Measurements from ENCODE around the gene SOD1. TPM values are rescaled to one million over a fixed set of nuclear protein-coding genes. Genes with fewer than 3 reads are reported as not detected.

SOD1 gene
- total RNA-seq, 1 experiment from 2014 or later: 227 TPM

- Histone ChIP-seq H3K4me1 (peaks cover 16% of the 10 kb centered on the region), H3K9me3 (no peaks in the 10 kb centered on the region), H3K36me3 (ENCODE audit: control insufficient read depth, insufficient read depth, low read length) (no peaks in the 10 kb centered on the region), H3K4me3 (ENCODE audit: low read depth, low read length) (no peak overlapping the region), H3K27me3 (replicated peaks; ENCODE audit: control insufficient read depth, insufficient read depth, low read length) (no peaks in the 10 kb centered on the region)
- ChIA-PET CTCF (no interaction called here), POLR2A (no interaction called here)
- TF ChIP-seq CTCF (IDR thresholded peaks at IDR 0.05; ENCODE audit: insufficient read depth in 1 of 2, low read depth in 1 of 2, low read length in 1 of 2, severe bottlenecking in 1 of 2, unreplicated experiment in 1 of 2): no peak
- Mint-ChIP-seq H3K36me3 (ENCODE audit: insufficient read depth, unreplicated experiment) (peaks cover 8% of the 10 kb centered on the region), H3K27ac (ENCODE audit: unreplicated experiment) (no peak overlapping the region), H3K4me3 (ENCODE audit: unreplicated experiment) (no peak overlapping the region), H3K9me3 (ENCODE audit: unreplicated experiment) (no peaks in the 10 kb centered on the region), H3K27me3 (ENCODE audit: insufficient read depth, unreplicated experiment) (no peaks in the 10 kb centered on the region), H3K4me1 (ENCODE audit: low read depth, unreplicated experiment) (peaks cover 7% of the 10 kb centered on the region)
- intact Hi-C loops (cut with micrococcal nuclease; ENCODE audit: unreplicated experiment): no loop called here
- DNase-seq: no peak
- no TSS peak for BruUV-seq (replicated peaks)
Measured at GRCh38 chr21:31714741-31715365, 55.4 kb downstream of the SOD1 start.

- Histone ChIP-seq H3K27me3 (replicated peaks; ENCODE audit: control insufficient read depth, insufficient read depth, low read length) (no peaks in the 10 kb centered on the region), H3K36me3 (ENCODE audit: control insufficient read depth, insufficient read depth, low read length) (no peaks in the 10 kb centered on the region), H3K4me3 (ENCODE audit: low read depth, low read length) (no peak overlapping the region), H3K4me1 (peaks cover 16% of the 10 kb centered on the region), H3K9me3 (no peaks in the 10 kb centered on the region)
- POLR2A ChIA-PET: no interaction called here
- TF ChIP-seq CTCF (IDR thresholded peaks at IDR 0.05; ENCODE audit: insufficient read depth in 1 of 2, low read depth in 1 of 2, low read length in 1 of 2, severe bottlenecking in 1 of 2, unreplicated experiment in 1 of 2): no peak
- CTCF ChIA-PET: no interaction called here
- H3K4me3 Mint-ChIP-seq (ENCODE audit: unreplicated experiment): no peak overlapping the region
- H3K4me1 Mint-ChIP-seq (ENCODE audit: low read depth, unreplicated experiment): peaks cover 15% of the 10 kb centered on the region
- no TSS peak for BruUV-seq (replicated peaks)
- H3K36me3 Mint-ChIP-seq (ENCODE audit: insufficient read depth, unreplicated experiment): peaks cover 9% of the 10 kb centered on the region
- no peaks in the 10 kb centered on the region for H3K9me3 Mint-ChIP-seq (ENCODE audit: unreplicated experiment)
- no peak overlapping the region for H3K27ac Mint-ChIP-seq (ENCODE audit: unreplicated experiment)
- DNase-seq: no peak
- no peaks in the 10 kb centered on the region for H3K27me3 Mint-ChIP-seq (ENCODE audit: insufficient read depth, unreplicated experiment)
- intact Hi-C loops (cut with micrococcal nuclease; ENCODE audit: unreplicated experiment): no loop called here
Measured at GRCh38 chr21:31716106-31716505, 56.6 kb downstream of the SOD1 start.

Other genes starting within 250 kb of the SOD1 start
- gene SCAF4, start 72.4 kb downstream of the SOD1 start, total RNA-seq (2022): 50.2 and 53.1 TPM in 2 replicates
- gene HUNK, start 213.3 kb downstream of the SOD1 start, total RNA-seq (2022): 4.8 and 7.5 TPM in 2 replicates

All from Caco-2 (cell line).